K562 (cell line): Measurements from ENCODE around the gene TSC22D3. TPM values are rescaled to one million over a fixed set of nuclear protein-coding genes. Genes with fewer than 3 reads are reported as not detected.

Source experiments
- ATAC-seq: fragments of 200-7000 bp; cut with Tn5 transposase; 3 replicates; pipeline ENCODE4 v1.9.1; 2020; ENCODE audit warnings: moderate library complexity
- BruUV-seq: library from RNA; stranded (reverse); fragments of 400-500 nt; replicated peaks from 2 replicates; lab custom pipeline; 2021; lab: Mats Ljungman, UMichigan
- CTCF ChIA-PET: fragments of 300-600 bp; formaldehyde crosslinking; extraction: SDS; loops from one replicate; lab custom pipeline; 2021; ENCODE audit warnings: low intra/inter-chr PET ratio; lab: Yijun Ruan, JAX
- POLR2A ChIA-PET: fragments of 300-600, 350-650 bp; sonication (Branson Sonifier 250); formaldehyde crosslinking; extraction: SDS; loops from one replicate; lab custom pipeline; 2021; ENCODE audit warnings: antibody characterized with exemption, inconsistent platforms; lab: Yijun Ruan, JAX
- DNase-seq, 4 experiments: peaks; one replicate each; pipeline versions ENCODE4 v3.0.0 to v3.0.0-alpha.2; 2011 to 2018; ENCODE audit warnings: low spot score in 3 of 4, mixed read lengths in 3 of 4; ENCODE audit errors: extremely low read depth in 1 of 4
- FAIRE-seq: peaks from 2 replicates; lab custom pipeline; 2011; peaks lifted over from hg19 to GRCh38; lab: Jason Lieb, UNC
- H2AFZ ChIP-seq: 2 replicates; pipeline ENCODE4 v1.6.0; 2011; ENCODE audit warnings: low read depth, low read length, control low read depth, inconsistent platforms
- H3K27ac ChIP-seq: fragments of 200-600 bp; 3 replicates; pipeline ENCODE4 v1.8.0; 2011; ENCODE audit warnings: low read depth, mild to moderate bottlenecking, control low read depth, inconsistent platforms, low read length, moderate library complexity, mixed read lengths; ENCODE audit errors: extremely low read depth
- H3K27me3 ChIP-seq, 2 experiments: fragments of 300-600 bp in 1 of 2; 2 replicates in 1 of 2; 3 replicates in 1 of 2; pipeline versions ENCODE4 v1.6.0 to v1.8.0; 2011; ENCODE audit warnings: inconsistent platforms in 2 of 2, low read length in 2 of 2, mild to moderate bottlenecking in 1 of 2, mixed read lengths in 1 of 2, moderate library complexity in 1 of 2; ENCODE audit not compliant: control insufficient read depth in 2 of 2, insufficient read depth in 2 of 2
- H3K36me3 ChIP-seq: fragments of 300-600 bp; 3 replicates; pipeline ENCODE4 v1.8.0; 2011; ENCODE audit warnings: mild to moderate bottlenecking, low read length, inconsistent platforms; ENCODE audit not compliant: control insufficient read depth, insufficient read depth
- H3K4me1 ChIP-seq, 2 experiments: fragments of 200-600 bp in 1 of 2; replicated peaks in 1 of 2; 2 replicates in 1 of 2; 3 replicates in 1 of 2; pipeline versions ENCODE4 v1.5.1 to v1.8.0; 2011; ENCODE audit warnings: inconsistent platforms in 2 of 2, low read length in 2 of 2, mild to moderate bottlenecking in 1 of 2, mixed read lengths in 1 of 2, moderate library complexity in 1 of 2; ENCODE audit not compliant: control insufficient read depth in 2 of 2, insufficient read depth in 2 of 2
- H3K4me2 ChIP-seq: 2 replicates; pipeline ENCODE4 v1.6.1; 2011; ENCODE audit warnings: low read length, control low read depth, inconsistent platforms, mixed read lengths; ENCODE audit not compliant: insufficient read depth
- H3K4me3 ChIP-seq: fragments of 200-600 bp; sonication (generic), shearing (Covaris generic); 2 replicates; pipeline ENCODE4 v1.5.1; 2016; ENCODE audit warnings: control low read depth, inconsistent platforms
- H3K79me2 ChIP-seq: fragments of 200-600 bp; 3 replicates; pipeline ENCODE4 v1.8.0; 2011; ENCODE audit warnings: low read length, inconsistent platforms; ENCODE audit not compliant: control insufficient read depth, insufficient read depth
- H3K9ac ChIP-seq, 2 experiments: 2 replicates each; pipeline versions ENCODE4 v1.6.0 to v1.6.1; 2011; ENCODE audit warnings: low read depth in 2 of 2, low read length in 2 of 2, control low read depth in 1 of 2, inconsistent platforms in 1 of 2, mild to moderate bottlenecking in 1 of 2, mixed read lengths in 1 of 2; ENCODE audit not compliant: insufficient read depth in 1 of 2
- H3K9me1 ChIP-seq: one replicate; pipeline ENCODE4 v1.6.0; 2011; ENCODE audit warnings: inconsistent platforms, mild to moderate bottlenecking, low read length, moderate library complexity; ENCODE audit not compliant: control insufficient read depth, insufficient read depth
- H3K9me3 ChIP-seq: replicated peaks from 2 replicates; pipeline ENCODE4 v1.5.1; 2011; ENCODE audit warnings: low read depth, low read length, inconsistent platforms; ENCODE audit not compliant: control insufficient read depth, insufficient read depth
- H4K20me1 ChIP-seq: replicated peaks from 2 replicates; pipeline ENCODE4 v1.6.1; 2011; ENCODE audit warnings: low read length, inconsistent platforms, mixed read lengths; ENCODE audit not compliant: control insufficient read depth, insufficient read depth
- BRF1 ChIP-seq: IDR thresholded peaks from 3 replicates; pipeline ENCODE4 v1.6.1; 2011; ENCODE audit warnings: borderline replicate concordance, mild to moderate bottlenecking; ENCODE audit not compliant: insufficient read length; ENCODE audit errors: extremely low read depth
- CLOCK ChIP-seq: fragments of 250-450 bp; sonication (Bioruptor Pico); IDR thresholded peaks from 2 replicates; pipeline ENCODE4 v1.4.0; 2020; ENCODE audit warnings: mild to moderate bottlenecking, moderate library complexity, borderline replicate concordance
- CREM ChIP-seq: IDR thresholded peaks from 2 replicates; pipeline ENCODE4 v1.6.1; 2014; ENCODE audit warnings: antibody characterized with exemption, low read depth
- ELF4 ChIP-seq: fragments of 450-650 bp; formaldehyde crosslinking; IDR thresholded peaks from 2 replicates; pipeline ENCODE4 v1.4.0; 2022; ENCODE audit warnings: missing genetic modification characterization
- ETV6 ChIP-seq, 3 experiments: fragments of 150-350 bp in 1 of 3; sonication (generic) in 1 of 3; formaldehyde crosslinking in 1 of 3; IDR thresholded peaks; 2 replicates each; pipeline versions ENCODE4 v1.6.1 to v1.8.0; 2014 to 2022; ENCODE audit warnings: borderline replicate concordance in 2 of 3, low read depth in 2 of 3, antibody characterized with exemption in 1 of 3, low read length in 1 of 3, mild to moderate bottlenecking in 1 of 3, missing genetic modification reagents in 1 of 3
- HMGXB4 ChIP-seq: sonication (generic); formaldehyde crosslinking; IDR thresholded peaks from 2 replicates; pipeline ENCODE4 v1.8.1; 2023; ENCODE audit warnings: mild to moderate bottlenecking, missing genetic modification reagents
- PTRF ChIP-seq: fragments of 450-650 bp; IDR thresholded peaks from 2 replicates; pipeline ENCODE4 v1.6.1; 2016; ENCODE audit warnings: mild to moderate bottlenecking, missing genetic modification characterization, missing compliant biosample characterization
- ZC3H8 ChIP-seq: fragments of 450-650 bp; IDR thresholded peaks from 2 replicates; pipeline ENCODE4 v1.6.1; 2017
- ZFP36 ChIP-seq: fragments of 150-350 bp; IDR thresholded peaks from 2 replicates; pipeline ENCODE4 v1.6.1; 2018; ENCODE audit warnings: low read length, low read depth; ENCODE audit not compliant: partially characterized antibody
- ZNF445 ChIP-seq: fragments of 250-450 bp; sonication (Bioruptor Pico); IDR thresholded peaks from 2 replicates; pipeline ENCODE4 v1.4.0; 2020; ENCODE audit warnings: low read depth, mild to moderate bottlenecking, moderate library complexity
- ZNF561 ChIP-seq: fragments of 450-650 bp; formaldehyde crosslinking; conservative IDR thresholded peaks from 2 replicates; pipeline ENCODE4 v1.4.0; 2020; ENCODE audit warnings: mild to moderate bottlenecking, moderate library complexity
- WGBS: fragments of 100-300 bp; shearing (Covaris generic); methylation state at CpG from one replicate; pipeline ENCODE4 v1.1.6; 2016; ENCODE audit warnings: low coverage, mixed read lengths; ENCODE audit not compliant: insufficient coverage; ENCODE audit errors: missing lambda C conversion rate; 5-methylcytosine and 5-hydroxymethylcytosine counted together
- in situ Hi-C: fragments of 300-500 bp; cut with MboI; formaldehyde crosslinking; loops from 4 replicates; pipeline ENCODE4 v1.15.0; 2018; ENCODE audit warnings: inconsistent platforms, mixed read lengths
- intact Hi-C: fragments of 100-400 bp; cut with micrococcal nuclease; formaldehyde crosslinking; loops from 2 replicates; pipeline ENCODE4 v1.14.2; 2022
- polyA plus RNA-seq, 8 experiments: library from polyadenylated mRNA; depleted of rRNA in 4 of 8; stranded (reverse) in 5 of 8; unstranded in 3 of 8; fragments of >200 nt; fragmentation: Nextera tagmentation in 2 of 8; fragmentation: Illumina TruSeq in 1 of 8; extraction: Ambion mirVana in 2 of 8; extraction: Trizol in 1 of 8; gene quantifications; 2 replicates each; pipeline versions ENCODE4 v1.2.1 to v1.2.3, GENCODE V29; 2011 to 2014; ENCODE audit warnings: inconsistent platforms in 1 of 8, missing spikeins in 1 of 8
- total RNA-seq, 7 experiments: library from RNA; depleted of rRNA in 6 of 7; stranded (reverse); fragments of >200 nt in 6 of 7; fragmentation: Illumina TruSeq in 2 of 7; extraction: Trizol in 2 of 7; gene quantifications; 2 replicates each; pipeline versions ENCODE4 v1.2.1 to v1.2.3, GENCODE V29; 2011 to 2021; ENCODE audit warnings: low replicate concordance in 1 of 7

Gene TSC22D3
- total and polyA plus RNA-seq, 9 of the 15 experiments (the other 6 are each of a cell fraction or from before 2014, with no cell fraction given) = 0.48 to 3.0 (median 0.87) TPM

DNA sequence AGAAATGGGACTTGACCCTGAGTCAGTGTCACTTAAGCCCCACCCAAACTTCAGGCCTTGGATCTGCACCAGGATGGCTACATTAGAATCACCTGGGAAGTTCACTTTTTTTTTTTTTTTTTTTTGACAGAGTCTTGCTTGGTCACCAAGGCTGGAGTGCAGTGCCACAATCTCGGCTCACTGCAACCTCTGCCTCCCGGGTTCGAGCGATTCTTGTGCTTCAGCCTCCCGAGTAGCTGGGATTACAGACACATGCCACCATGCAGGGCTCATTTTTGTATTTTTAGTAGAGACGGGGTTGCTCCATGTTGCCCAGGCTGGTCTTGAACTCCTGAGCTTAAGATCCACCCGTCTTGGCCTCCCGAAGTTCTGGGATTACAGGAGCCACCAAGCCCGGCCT is 4.9 kb upstream of the TSC22D3 start:
- Histone ChIP-seq H3K9me3 (no peaks in the 10 kb centered on the region), H3K27me3 (peaks cover 0 to 8% of the 10 kb centered on the region in 2 experiments; a peak in 1 of 5 replicates), H2AFZ (no peak overlapping the region), H3K27ac (no peak overlapping the region), H3K4me3 (no peak overlapping the region), H3K9me1 (no peaks in the 10 kb centered on the region), H3K36me3 (no peaks in the 10 kb centered on the region), H3K4me2 (no peak overlapping the region), H3K4me1 (peaks cover 4 to 11% of the 10 kb centered on the region in 2 experiments; a peak in 4 of 5 replicates), H3K79me2 (no peaks in the 10 kb centered on the region), H3K9ac (no peak overlapping the region), H4K20me1 (no peaks in the 10 kb centered on the region)
- DNase-seq (no peak), FAIRE-seq (no peak), ATAC-seq (no peak)
- ChIA-PET CTCF (interaction anchor here (0.6 kb wide), 1 partner anchor 112 kb away, joined by 7 read pairs; no protein-coding TSS in a partner anchor), POLR2A (no interaction called here)
- 6% methylated on average over 2 of the region's 9 CpGs for WGBS
- intact Hi-C loops = no loop called here
- no TSS peak for BruUV-seq
- in situ Hi-C loops = no loop called here
- TF ChIP-seq BRF1 (no peak), ZNF445 (CRISPR knock-in tag) (no peak), PTRF (tag) (no peak)

GRCh38 chrX:107777536-107777832 is 1.9 kb upstream of the TSC22D3 start, which contains the start of gene NCBP2L:
NCBP2L (plus strand) TSS chrX:107777733; CDS start chrX:107794221, 16,488 bp downstream.
- Histone ChIP-seq H3K79me2 (no peaks in the 10 kb centered on the region), H3K9me1 (no peaks in the 10 kb centered on the region), H3K27ac (no peak within 1 kb of the TSS), H3K27me3 (peaks cover 0 to 20% of the 10 kb centered on the region in 2 experiments; a peak in 3 of 5 replicates), H3K4me3 (no peak within 1 kb of the TSS), H3K36me3 (no peaks in the 10 kb centered on the region), H3K4me2 (peak within 1 kb of the TSS; percentile 60), H3K4me1 (peaks cover 4 to 18% of the 10 kb centered on the region in 2 experiments; a peak in 4 of 5 replicates), H3K9ac (no peak within 1 kb of the TSS; a peak in 1 of 4 replicates), H2AFZ (peak within 1 kb of the TSS; percentile 68; the same call in 1 of the 2 replicates), H3K9me3 (no peaks in the 10 kb centered on the region), H4K20me1 (no peaks in the 10 kb centered on the region)
- WGBS = 36% methylated on average over 5 of the region's 6 CpGs
- ChIA-PET POLR2A (interaction anchor here (0.6 to 1.3 kb wide), 5 partner anchors 8 to 123 kb away, joined by 3 to 4 read pairs (median 3); no protein-coding TSS in a partner anchor), CTCF (interaction anchor here (1.7 to 1.9 kb wide), 3 partner anchors 104 to 122 kb away, joined by 14 to 22 read pairs (median 15); no protein-coding TSS in a partner anchor)
- in situ Hi-C loops (loop anchor here (5.0 to 10.0 kb wide), 2 partner anchors 100 to 233 kb away; no protein-coding TSS in a partner anchor), intact Hi-C loops (loop anchor here (1.0 to 10.0 kb wide), 7 partner anchors 47 to 883 kb away; no protein-coding TSS in a partner anchor)
- no peak for ATAC-seq
- no peak for FAIRE-seq
- no peak for DNase-seq
- BruUV-seq = no TSS peak
- TF ChIP-seq ZFP36 (no peak), CLOCK (CRISPR knock-in tag) (no peak), HMGXB4 (CRISPR knock-in tag) (no peak), ELF4 (no peak), CREM (no peak), ZC3H8 (no peak), ZNF561 (no peak), ETV6 (IDR thresholded peaks at IDR 0.05; ENCODE audit: borderline replicate concordance in 1 of 2, low read depth in 2 of 2, low read length in 1 of 2) (no peak), ETV6 (CRISPR knock-in tag; IDR thresholded peaks at IDR 0.05; ENCODE audit: borderline replicate concordance) (no peak)
